RWPE1 (cell line): ENCODE measurements around the gene ECEL1.

Experiments
- CTCF ChIA-PET: fragments of 350-600 bp; sonication (Branson Sonifier 250); formaldehyde crosslinking; extraction: SDS; loops from one replicate; lab custom pipeline; 2021; lab: Yijun Ruan, JAX
- POLR2A ChIA-PET: fragments of 400-600 bp; formaldehyde crosslinking; extraction: SDS; loops from one replicate; lab custom pipeline; 2020; ENCODE audit warnings: antibody characterized with exemption; ENCODE audit not compliant: low non-redundant PET; lab: Yijun Ruan, JAX
- DNase-seq: peaks from one replicate; pipeline ENCODE4 v3.0.0; 2012; ENCODE audit warnings: low spot score
- H3K27ac ChIP-seq: fragments of 450-650 bp; 2 replicates; pipeline ENCODE4 v1.5.1; 2017
- TF ChIP-seq, protein P1 (sequence below): fragments of 450-650 bp; conservative IDR thresholded peaks from 2 replicates; pipeline ENCODE4 v1.5.1; 2017; ENCODE audit warnings: low read depth, mild to moderate bottlenecking

The ECEL1 gene

DNA sequence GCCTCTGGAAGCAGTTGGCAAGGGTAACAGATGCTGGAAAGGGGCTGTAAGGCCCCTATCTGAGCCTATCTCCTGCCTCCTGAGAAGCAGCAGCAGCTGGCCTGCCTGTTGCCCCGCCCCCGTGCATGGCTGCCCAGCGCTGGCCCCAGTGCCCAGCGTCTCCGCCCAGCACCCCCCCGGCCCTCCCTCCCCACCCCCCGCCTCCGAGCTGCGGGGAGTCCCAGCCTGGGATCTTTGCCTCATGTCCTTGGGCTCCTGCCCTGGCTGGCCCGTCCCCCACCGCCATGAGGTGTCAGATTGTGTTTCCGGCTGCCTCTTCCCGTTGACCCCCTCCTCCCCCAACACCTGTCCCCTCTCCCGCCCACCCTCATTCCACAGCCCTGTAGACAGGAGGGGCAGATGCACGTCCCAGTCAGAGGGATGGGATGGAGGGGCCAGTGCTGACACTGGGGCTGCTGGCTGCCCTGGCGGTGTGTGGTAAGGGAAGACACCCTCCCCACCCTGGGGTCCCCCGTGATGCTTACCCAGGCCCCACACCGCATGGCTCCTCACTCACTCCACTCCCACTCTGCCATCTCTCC, 38.2 kb upstream of the ECEL1 start, which contains the start of gene CHRND:
Gene CHRND, plus strand, starts transcription at position 370 of the 581 bp plus-strand sequence. Its CDS starts 56 bp downstream, at position 426.
- TF ChIP-seq, protein P1, sequence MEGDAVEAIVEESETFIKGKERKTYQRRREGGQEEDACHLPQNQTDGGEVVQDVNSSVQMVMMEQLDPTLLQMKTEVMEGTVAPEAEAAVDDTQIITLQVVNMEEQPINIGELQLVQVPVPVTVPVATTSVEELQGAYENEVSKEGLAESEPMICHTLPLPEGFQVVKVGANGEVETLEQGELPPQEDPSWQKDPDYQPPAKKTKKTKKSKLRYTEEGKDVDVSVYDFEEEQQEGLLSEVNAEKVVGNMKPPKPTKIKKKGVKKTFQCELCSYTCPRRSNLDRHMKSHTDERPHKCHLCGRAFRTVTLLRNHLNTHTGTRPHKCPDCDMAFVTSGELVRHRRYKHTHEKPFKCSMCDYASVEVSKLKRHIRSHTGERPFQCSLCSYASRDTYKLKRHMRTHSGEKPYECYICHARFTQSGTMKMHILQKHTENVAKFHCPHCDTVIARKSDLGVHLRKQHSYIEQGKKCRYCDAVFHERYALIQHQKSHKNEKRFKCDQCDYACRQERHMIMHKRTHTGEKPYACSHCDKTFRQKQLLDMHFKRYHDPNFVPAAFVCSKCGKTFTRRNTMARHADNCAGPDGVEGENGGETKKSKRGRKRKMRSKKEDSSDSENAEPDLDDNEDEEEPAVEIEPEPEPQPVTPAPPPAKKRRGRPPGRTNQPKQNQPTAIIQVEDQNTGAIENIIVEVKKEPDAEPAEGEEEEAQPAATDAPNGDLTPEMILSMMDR: no peak
- ChIA-PET POLR2A (no interaction called here), CTCF (interaction anchor here (0.6 kb wide), 1 partner anchor 112 kb away, joined by 3 read pairs; no protein-coding TSS in a partner anchor)
- no peak within 1 kb of the TSS for H3K27ac ChIP-seq
- no peak for DNase-seq

DNA sequence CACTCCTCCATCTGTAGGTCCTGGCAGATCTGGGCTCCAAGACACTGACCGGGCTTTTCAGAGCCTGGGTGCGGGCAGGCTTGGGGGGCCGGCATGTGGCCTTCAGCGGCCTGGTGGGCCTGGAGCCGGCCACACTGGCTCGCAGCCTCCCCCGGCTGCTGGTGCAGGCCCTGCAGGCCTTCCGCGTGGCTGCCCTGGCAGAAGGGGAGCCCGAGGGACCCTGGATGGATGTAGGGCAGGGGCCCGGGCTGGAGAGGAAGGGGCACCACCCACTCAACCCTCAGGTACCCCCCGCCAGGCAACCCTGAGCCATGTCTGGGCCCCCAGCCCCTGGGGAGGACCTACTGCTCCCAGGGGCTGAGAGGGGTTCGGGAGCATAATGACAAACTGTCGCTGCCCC, 37.6 kb upstream of the ECEL1 start:
- H3K27ac ChIP-seq: no peak overlapping the region
- ChIA-PET CTCF (no interaction called here), POLR2A (no interaction called here)
- TF ChIP-seq, protein P1: no peak
- no peak for DNase-seq

DNA sequence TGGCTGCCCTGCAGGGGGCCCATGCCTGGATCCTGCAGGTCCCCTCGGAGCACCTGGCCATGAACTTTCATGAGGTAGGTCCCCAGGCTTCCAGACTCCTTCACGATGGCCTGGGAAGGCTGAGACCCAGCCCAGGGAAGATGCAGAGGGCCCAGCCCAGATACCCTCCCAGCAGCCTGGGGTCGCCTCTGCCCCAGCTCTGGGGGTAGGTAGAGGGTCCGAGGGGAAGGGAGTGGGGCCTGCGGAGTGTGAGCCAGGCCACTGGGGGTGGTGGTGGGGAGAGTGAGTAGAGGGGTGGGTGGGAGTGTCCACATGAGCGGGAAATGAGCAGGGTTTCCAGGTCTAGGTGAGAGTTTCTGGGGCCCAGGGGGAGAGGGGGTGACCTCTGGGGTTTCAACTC, 37.1 kb upstream of the ECEL1 start:
- DNase-seq: no peak
- TF ChIP-seq, protein P1: no peak
- no peak overlapping the region for H3K27ac ChIP-seq
- ChIA-PET POLR2A (no interaction called here), CTCF (interaction anchor here (1.0 kb wide), 1 partner anchor 23 kb away, joined by 4 read pairs; no protein-coding TSS in a partner anchor)

DNA sequence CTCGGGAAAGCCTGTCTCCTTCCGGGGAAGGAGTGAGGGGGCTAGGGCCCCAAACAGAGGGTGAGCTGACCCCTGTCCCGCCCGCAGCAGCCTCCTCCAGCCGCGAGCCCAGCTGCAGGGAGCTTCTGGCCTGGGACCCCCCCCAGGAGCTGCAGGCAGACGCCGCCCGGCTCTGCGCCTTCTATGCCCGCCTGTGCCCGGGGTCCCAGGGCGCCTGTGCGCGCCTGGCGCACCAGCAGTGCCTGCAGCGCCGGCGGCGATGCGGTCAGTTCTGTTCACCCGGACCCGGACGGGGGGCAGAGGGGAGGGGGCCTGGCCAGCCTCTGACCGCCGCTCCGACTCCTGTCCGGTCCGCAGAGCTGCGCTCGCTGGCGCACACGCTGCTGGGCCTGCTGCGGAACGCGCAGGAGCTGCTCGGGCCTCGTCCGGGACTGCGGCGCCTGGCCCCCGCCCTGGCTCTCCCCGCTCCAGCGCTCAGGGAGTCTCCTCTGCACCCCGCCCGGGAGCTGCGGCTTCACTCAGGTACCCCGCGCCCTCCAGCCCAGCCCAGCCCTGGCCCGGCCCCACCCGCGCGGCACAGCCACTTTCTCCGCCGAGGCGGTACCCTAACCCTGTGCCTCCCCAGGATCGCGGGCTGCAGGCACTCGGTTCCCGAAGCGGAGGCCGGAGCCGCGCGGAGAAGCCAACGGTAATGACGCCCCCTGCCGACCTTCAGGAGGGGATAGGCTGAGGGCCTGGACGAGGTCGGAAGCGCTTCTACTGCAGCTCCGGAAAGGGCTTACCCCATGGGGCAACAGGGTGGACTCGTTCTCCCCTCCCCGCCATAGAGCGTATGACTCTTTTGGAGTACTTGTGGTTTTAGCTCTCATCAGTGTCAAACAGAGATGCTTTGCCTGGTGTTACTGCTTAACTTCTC, 36.3 kb upstream of the ECEL1 start:
- DNase-seq: peak; percentile 23
- POLR2A ChIA-PET: no interaction called here
- CTCF ChIA-PET: interaction anchor here (0.5 to 3.2 kb wide), 6 partner anchors 18 to 618 kb away, joined by 3 to 24 read pairs (median 4); partner anchors contain the start of genes EIF4E2 and TIGD1
- H3K27ac ChIP-seq: no peak overlapping the region
- TF ChIP-seq, protein P1: no peak

DNA sequence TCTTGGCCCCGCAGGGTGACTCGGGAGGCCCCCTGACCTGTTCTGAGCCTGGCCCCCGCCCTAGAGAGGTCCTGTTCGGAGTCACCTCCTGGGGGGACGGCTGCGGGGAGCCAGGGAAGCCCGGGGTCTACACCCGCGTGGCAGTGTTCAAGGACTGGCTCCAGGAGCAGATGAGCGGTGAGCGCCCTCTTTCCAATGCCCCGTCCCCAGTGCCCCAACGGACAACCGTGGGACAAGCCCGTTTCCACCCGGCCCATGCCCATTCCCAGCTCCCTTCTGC, 35.7 kb upstream of the ECEL1 start:
- TF ChIP-seq, protein P1: no peak
- DNase-seq: no peak
- ChIA-PET CTCF (interaction anchor here (0.5 to 3.2 kb wide), 5 partner anchors 18 to 618 kb away, joined by 3 to 24 read pairs (median 3); partner anchors contain the start of genes EIF4E2 and TIGD1), POLR2A (no interaction called here)
- H3K27ac ChIP-seq: no peak overlapping the region

DNA sequence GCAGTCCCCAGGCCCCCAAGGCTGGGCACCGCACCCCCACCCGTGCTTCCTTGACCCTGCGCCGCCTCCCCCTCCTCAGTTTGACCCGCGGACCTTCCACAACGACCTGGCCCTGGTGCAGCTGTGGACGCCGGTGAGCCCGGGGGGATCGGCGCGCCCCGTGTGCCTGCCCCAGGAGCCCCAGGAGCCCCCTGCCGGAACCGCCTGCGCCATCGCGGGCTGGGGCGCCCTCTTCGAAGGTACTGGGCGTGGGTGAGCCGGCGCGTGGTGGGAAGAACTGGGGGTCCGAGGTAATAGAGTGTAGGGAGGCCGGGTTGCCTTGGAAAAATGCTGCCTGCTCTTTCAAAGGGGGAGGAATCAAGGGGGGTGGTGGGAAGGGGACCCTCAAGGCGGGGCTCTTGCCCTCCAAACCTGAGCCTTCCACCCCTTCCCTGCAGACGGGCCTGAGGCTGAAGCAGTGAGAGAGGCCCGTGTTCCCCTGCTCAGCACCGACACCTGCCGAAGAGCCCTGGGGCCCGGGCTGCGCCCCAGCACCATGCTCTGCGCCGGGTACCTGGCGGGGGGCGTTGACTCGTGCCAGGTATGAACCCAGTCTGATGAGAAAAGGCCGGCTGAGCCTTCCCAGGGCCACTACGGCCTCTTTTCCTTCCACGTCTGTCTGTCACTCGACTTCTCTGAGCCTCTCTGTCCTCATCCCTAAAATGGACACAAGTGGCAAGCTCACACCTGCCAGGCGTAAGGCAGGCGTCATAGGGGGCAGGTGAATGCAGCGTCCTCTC, 35.2 kb upstream of the ECEL1 start:
- CTCF ChIA-PET: interaction anchor here (0.5 to 3.2 kb wide), 11 partner anchors 10 to 617 kb away, joined by 3 to 24 read pairs (median 5); partner anchors contain the start of genes CHRNG, EIF4E2 and TIGD1

More for the DNA sequence above, 35.2 kb upstream of the ECEL1 start:
- POLR2A ChIA-PET: no interaction called here
- no peak for DNase-seq
- no peak overlapping the region for H3K27ac ChIP-seq
- TF ChIP-seq, protein P1: no peak
